Measurements from ENCODE around the gene ADM2. TPM values are rescaled to one million over a fixed set of nuclear protein-coding genes. Genes with fewer than 3 reads are reported as not detected.

ADM2 gene
- total RNA-seq, 1 experiment from 2014 or later, result 11.9 TPM

GRCh38 chr22:50454556-50455075 is 26.7 kb upstream of the ADM2 start:
- H2BK120ac ChIP-seq (ENCODE audit: low read depth, low read length, poor library complexity, severe bottlenecking), result no peak overlapping the region
- H3T11ph ChIP-seq (ENCODE audit: low read length), result no peak overlapping the region
- no peak overlapping the region for H3K23ac ChIP-seq (ENCODE audit: insufficient read length, low read depth, low read length)
- H3K4me1 ChIP-seq (ENCODE audit: insufficient read depth, low read length), result no peaks in the 10 kb centered on the region
- no peaks in the 10 kb centered on the region for H3K79me2 ChIP-seq (ENCODE audit: insufficient read depth, low read length)
- H3K4ac ChIP-seq (ENCODE audit: low read depth, low read length), result no peak overlapping the region
- no peak overlapping the region for H3K18ac ChIP-seq (ENCODE audit: insufficient read length, low read depth, low read length)
- no peak overlapping the region for H2BK20ac ChIP-seq (ENCODE audit: low read depth, low read length, poor library complexity, severe bottlenecking)
- no peak overlapping the region for H3K14ac ChIP-seq (ENCODE audit: insufficient read depth, low read length)
- H2AFZ ChIP-seq (ENCODE audit: low read length), result no peak overlapping the region
- H2BK12ac ChIP-seq (ENCODE audit: insufficient read length, low read depth, low read length), result no peak overlapping the region
- no peak for TF ChIP-seq CTCF (conservative IDR thresholded peaks at IDR 0.05)
- H4K91ac ChIP-seq (ENCODE audit: insufficient read length, low read depth, low read length), result no peak overlapping the region
- Mint-ChIP-seq H3K27me3 (ENCODE audit: low read depth) (no peaks in the 10 kb centered on the region), H3K4me3 (no peak overlapping the region), H3K27ac (no peak overlapping the region; a peak in 1 of 7 replicates), H3K36me3 (ENCODE audit: insufficient read depth in 1 of 3, low read depth in 3 of 3) (peaks cover 25 to 71% (median 70%) of the 10 kb centered on the region in 3 experiments; a peak in 6 of 7 replicates), H3K4me1 (no peaks in the 10 kb centered on the region), H3K9me3 (no peaks in the 10 kb centered on the region; a peak in 1 of 5 replicates)
- H3K9me3 ChIP-seq (ENCODE audit: control insufficient read depth, low read depth, low read length), result no peaks in the 10 kb centered on the region
- no peak overlapping the region for H2AK5ac ChIP-seq (ENCODE audit: insufficient read length, low read length)
- H3K56ac ChIP-seq (ENCODE audit: insufficient read length, low read depth, low read length), result no peak overlapping the region
- no peaks in the 10 kb centered on the region for H3K23me2 ChIP-seq (ENCODE audit: insufficient read length, low read depth, low read length, poor library complexity, severe bottlenecking)
- no peak overlapping the region for H4K5ac ChIP-seq (ENCODE audit: insufficient read length, low read depth, low read length)
- WGBS (ENCODE audit: extremely low coverage, insufficient read length, low lambda C conversion rate), result no CpG with 5 or more reads among the region's 27 CpGs
- H4K8ac ChIP-seq (replicated peaks; ENCODE audit: insufficient read length, low read depth, low read length), result no peak overlapping the region
- H3K27me3 ChIP-seq (ENCODE audit: insufficient read depth, low read length), result no peaks in the 10 kb centered on the region
- H3K4me2 ChIP-seq (ENCODE audit: insufficient read depth, insufficient read length, low read length), result no peak overlapping the region
- no peak overlapping the region for H3K9ac ChIP-seq (ENCODE audit: extremely low read depth, insufficient read length, low read length)
- no peaks in the 10 kb centered on the region for H3K79me1 ChIP-seq (ENCODE audit: insufficient read depth, low read depth, low read length, poor library complexity, severe bottlenecking)
- DNase-seq, result no peak
- H3K27ac ChIP-seq (ENCODE audit: insufficient read length, low read depth, low read length), result no peak overlapping the region
- H2BK15ac ChIP-seq (ENCODE audit: low read depth, low read length), result no peak overlapping the region
- peaks cover 5% of the 10 kb centered on the region for H4K20me1 ChIP-seq (ENCODE audit: control insufficient read depth, insufficient read depth, insufficient read length)
- no peak overlapping the region for H2BK5ac ChIP-seq (ENCODE audit: insufficient read length, low read length)
